Measurements from ENCODE around the gene NKX2-4.

Gene NKX2-4

GRCh38 chr20:21395051-21395665 is 2.2 kb downstream of the NKX2-4 start:
- no peak for TF ChIP-seq L3MBTL2 (conservative IDR thresholded peaks at IDR 0.05)
- no peak for TF ChIP-seq ZNF384 (IDR thresholded peaks at IDR 0.05)
- no peak for TF ChIP-seq FOXK2 (IDR thresholded peaks at IDR 0.05)
- TF ChIP-seq HDGF (IDR thresholded peaks at IDR 0.05; ENCODE audit: borderline replicate concordance) = no peak
- TF ChIP-seq, protein P1, sequence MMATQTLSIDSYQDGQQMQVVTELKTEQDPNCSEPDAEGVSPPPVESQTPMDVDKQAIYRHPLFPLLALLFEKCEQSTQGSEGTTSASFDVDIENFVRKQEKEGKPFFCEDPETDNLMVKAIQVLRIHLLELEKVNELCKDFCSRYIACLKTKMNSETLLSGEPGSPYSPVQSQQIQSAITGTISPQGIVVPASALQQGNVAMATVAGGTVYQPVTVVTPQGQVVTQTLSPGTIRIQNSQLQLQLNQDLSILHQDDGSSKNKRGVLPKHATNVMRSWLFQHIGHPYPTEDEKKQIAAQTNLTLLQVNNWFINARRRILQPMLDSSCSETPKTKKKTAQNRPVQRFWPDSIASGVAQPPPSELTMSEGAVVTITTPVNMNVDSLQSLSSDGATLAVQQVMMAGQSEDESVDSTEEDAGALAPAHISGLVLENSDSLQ (IDR thresholded peaks at IDR 0.05) = no peak
- no peak for TF ChIP-seq ELF4 (IDR thresholded peaks at IDR 0.05)
- DNase-seq (ENCODE audit: extremely low spot score) = no peak
- POLR2A ChIA-PET = no interaction called here
- CTCF ChIA-PET = no interaction called here

- no peak for DNase-seq (ENCODE audit: extremely low spot score)
- CTCF ChIA-PET = no interaction called here
- POLR2A ChIA-PET = no interaction called here
- no peak for TF ChIP-seq CTBP1 (IDR thresholded peaks at IDR 0.05; ENCODE audit: borderline replicate concordance)
- no peak for TF ChIP-seq LEF1 (IDR thresholded peaks at IDR 0.05; ENCODE audit: borderline replicate concordance)
- no peak for TF ChIP-seq HDGF (IDR thresholded peaks at IDR 0.05; ENCODE audit: borderline replicate concordance)
- TF ChIP-seq FOXK2 (IDR thresholded peaks at IDR 0.05) = no peak
- TF ChIP-seq FOXM1 (IDR thresholded peaks at IDR 0.05; ENCODE audit: borderline replicate concordance) = no peak
- TF ChIP-seq BHLHE40 (IDR thresholded peaks at IDR 0.05; ENCODE audit: borderline replicate concordance) = no peak
- TF ChIP-seq NFRKB (IDR thresholded peaks at IDR 0.05) = no peak
- no peak for TF ChIP-seq ELF4 (IDR thresholded peaks at IDR 0.05)
- no peak for TF ChIP-seq SUZ12 (IDR thresholded peaks at IDR 0.05)
- TF ChIP-seq ZNF384 (IDR thresholded peaks at IDR 0.05) = no peak
- no peak for TF ChIP-seq FOXA1 (IDR thresholded peaks at IDR 0.05)
- TF ChIP-seq, protein P1 (IDR thresholded peaks at IDR 0.05) = no peak
- TF ChIP-seq L3MBTL2 (conservative IDR thresholded peaks at IDR 0.05) = no peak
- no peak for TF ChIP-seq ARNT (IDR thresholded peaks at IDR 0.05)
- TF ChIP-seq TARDBP (IDR thresholded peaks at IDR 0.05) = no peak
- no peak for TF ChIP-seq SP1 (IDR thresholded peaks at IDR 0.05)
These were observed 2.8 kb downstream of the NKX2-4 start for GRCh38 chr20:21394551-21394950.

- ChIA-PET POLR2A (no interaction called here), CTCF (no interaction called here)
- TF ChIP-seq FOXM1 (IDR thresholded peaks at IDR 0.05; ENCODE audit: borderline replicate concordance) = no peak
- no peak for TF ChIP-seq BHLHE40 (IDR thresholded peaks at IDR 0.05; ENCODE audit: borderline replicate concordance)
- no peak for TF ChIP-seq FOXK2 (IDR thresholded peaks at IDR 0.05)
- no peak for TF ChIP-seq L3MBTL2 (conservative IDR thresholded peaks at IDR 0.05)
- no peak for TF ChIP-seq ZNF384 (IDR thresholded peaks at IDR 0.05)
- TF ChIP-seq ARNT (IDR thresholded peaks at IDR 0.05) = no peak
- no peak for TF ChIP-seq SP1 (IDR thresholded peaks at IDR 0.05)
- no peak for TF ChIP-seq SUZ12 (IDR thresholded peaks at IDR 0.05)
- no peak for TF ChIP-seq LEF1 (IDR thresholded peaks at IDR 0.05; ENCODE audit: borderline replicate concordance)
- no peak for TF ChIP-seq ELF4 (IDR thresholded peaks at IDR 0.05)
- TF ChIP-seq FOXA1 (IDR thresholded peaks at IDR 0.05) = no peak
- no peak for TF ChIP-seq HDGF (IDR thresholded peaks at IDR 0.05; ENCODE audit: borderline replicate concordance)
- no peak for TF ChIP-seq CTBP1 (IDR thresholded peaks at IDR 0.05; ENCODE audit: borderline replicate concordance)
- no peak for TF ChIP-seq NFRKB (IDR thresholded peaks at IDR 0.05)
- TF ChIP-seq, protein P1 (IDR thresholded peaks at IDR 0.05) = no peak
- no peak for TF ChIP-seq TARDBP (IDR thresholded peaks at IDR 0.05)
- DNase-seq (ENCODE audit: extremely low spot score) = no peak
These were observed 3.4 kb downstream of the NKX2-4 start for GRCh38 chr20:21393816-21394519.

DNA sequence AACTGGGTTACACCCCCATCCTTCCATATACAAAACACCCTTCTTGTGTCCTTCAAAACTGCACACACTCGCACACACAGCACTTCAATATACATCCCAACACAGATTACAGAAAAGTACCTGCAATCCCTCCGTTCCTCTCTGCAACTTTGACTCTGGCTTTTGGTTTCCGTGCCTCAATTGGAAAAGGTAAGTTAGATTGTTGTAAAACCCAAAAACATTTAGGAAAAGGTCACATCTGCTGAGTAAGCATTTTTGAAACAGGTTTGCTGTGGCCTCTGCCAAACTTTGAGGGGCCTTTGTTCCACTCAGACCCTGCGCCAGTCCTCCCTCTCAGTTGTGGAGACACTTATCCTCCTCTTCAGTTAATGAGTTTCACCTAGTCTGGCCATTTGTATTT is 4.2 kb downstream of the NKX2-4 start:
- DNase-seq (ENCODE audit: extremely low spot score) = no peak
- TF ChIP-seq ELF4 (IDR thresholded peaks at IDR 0.05) (no peak), ARNT (IDR thresholded peaks at IDR 0.05) (no peak)
- ChIA-PET POLR2A (no interaction called here), CTCF (no interaction called here)

DNA sequence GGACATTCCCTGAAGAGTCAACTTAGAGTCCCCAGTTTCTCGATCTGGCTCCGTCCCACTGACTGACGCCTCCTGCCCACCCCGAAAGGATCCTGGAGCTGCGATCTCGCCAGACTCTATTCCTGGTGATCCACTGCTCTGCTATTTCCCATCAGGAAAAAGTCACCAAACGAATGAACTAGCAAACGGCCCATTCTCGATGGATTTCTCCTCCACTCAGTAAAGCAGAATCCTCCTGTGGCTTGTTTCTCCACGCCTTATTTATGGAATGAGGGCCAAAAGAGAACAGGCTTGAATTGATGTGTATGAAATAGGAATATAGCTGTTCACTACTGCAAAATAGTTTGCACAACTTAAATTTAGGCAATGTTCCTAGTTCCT is 5.4 kb downstream of the NKX2-4 start:
- CTCF ChIA-PET = no interaction called here
- no peak for DNase-seq (ENCODE audit: extremely low spot score)
- POLR2A ChIA-PET = no interaction called here
- no peak for TF ChIP-seq FOXM1 (IDR thresholded peaks at IDR 0.05; ENCODE audit: borderline replicate concordance)
- TF ChIP-seq, protein P1 (IDR thresholded peaks at IDR 0.05) = no peak
- TF ChIP-seq FOXK2 (IDR thresholded peaks at IDR 0.05) = no peak

GRCh38 chr20:21391185-21391971 is 5.9 kb downstream of the NKX2-4 start:
- ChIA-PET POLR2A (no interaction called here), CTCF (no interaction called here)
- no peak for DNase-seq (ENCODE audit: extremely low spot score)

More at GRCh38 chr20:21391185-21391971, 5.9 kb downstream of the NKX2-4 start:
- TF ChIP-seq SUZ12 (IDR thresholded peaks at IDR 0.05) (no peak), BHLHE40 (IDR thresholded peaks at IDR 0.05; ENCODE audit: borderline replicate concordance) (no peak), FOXM1 (IDR thresholded peaks at IDR 0.05; ENCODE audit: borderline replicate concordance) (no peak), FOXK2 (IDR thresholded peaks at IDR 0.05) (no peak), ARNT (IDR thresholded peaks at IDR 0.05) (no peak), SP1 (IDR thresholded peaks at IDR 0.05) (no peak), FOXA1 (IDR thresholded peaks at IDR 0.05) (no peak), LEF1 (IDR thresholded peaks at IDR 0.05; ENCODE audit: borderline replicate concordance) (no peak), ZNF384 (IDR thresholded peaks at IDR 0.05) (no peak)
- TF ChIP-seq, protein P1 (IDR thresholded peaks at IDR 0.05) = no peak
